Neural cell (in vitro differentiated cells): Measurements from ENCODE around the gene BLNK.

Source experiments
- RAD21 ChIP-seq: fragments of 450-650 bp; conservative IDR thresholded peaks from 2 replicates; pipeline ENCODE4 v1.6.1; 2014; ENCODE audit warnings: antibody characterized with exemption, mild to moderate bottlenecking, moderate library complexity
- REST ChIP-seq: IDR thresholded peaks from 2 replicates; pipeline ENCODE4 v1.6.1; 2012; ENCODE audit warnings: borderline replicate concordance
- TF ChIP-seq, protein P1 (sequence below): fragments of 450-650 bp; IDR thresholded peaks from 2 replicates; pipeline ENCODE4 v1.5.1; 2014; ENCODE audit warnings: antibody characterized with exemption, mild to moderate bottlenecking, moderate library complexity; ENCODE audit not compliant: poor library complexity, severe bottlenecking

DNA sequence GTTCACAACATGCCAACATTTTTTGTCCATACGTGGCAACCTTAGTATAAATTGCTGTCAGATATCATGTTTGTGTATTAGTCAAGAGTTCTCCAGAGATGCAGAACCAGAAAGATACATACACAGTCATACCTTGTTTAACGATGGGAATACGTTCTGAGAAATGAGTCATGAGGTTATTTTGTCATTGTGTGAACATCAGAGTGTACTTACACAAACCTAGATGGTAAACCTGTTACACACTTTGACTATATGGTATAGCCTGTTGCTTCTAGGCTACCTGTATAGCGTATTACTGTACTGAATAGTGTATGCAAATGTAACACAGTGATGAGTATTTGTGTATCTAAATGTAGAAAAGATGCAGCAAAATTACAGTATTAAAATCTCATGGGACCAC lies 118.9 kb downstream of the BLNK start:
- TF ChIP-seq, protein P1, sequence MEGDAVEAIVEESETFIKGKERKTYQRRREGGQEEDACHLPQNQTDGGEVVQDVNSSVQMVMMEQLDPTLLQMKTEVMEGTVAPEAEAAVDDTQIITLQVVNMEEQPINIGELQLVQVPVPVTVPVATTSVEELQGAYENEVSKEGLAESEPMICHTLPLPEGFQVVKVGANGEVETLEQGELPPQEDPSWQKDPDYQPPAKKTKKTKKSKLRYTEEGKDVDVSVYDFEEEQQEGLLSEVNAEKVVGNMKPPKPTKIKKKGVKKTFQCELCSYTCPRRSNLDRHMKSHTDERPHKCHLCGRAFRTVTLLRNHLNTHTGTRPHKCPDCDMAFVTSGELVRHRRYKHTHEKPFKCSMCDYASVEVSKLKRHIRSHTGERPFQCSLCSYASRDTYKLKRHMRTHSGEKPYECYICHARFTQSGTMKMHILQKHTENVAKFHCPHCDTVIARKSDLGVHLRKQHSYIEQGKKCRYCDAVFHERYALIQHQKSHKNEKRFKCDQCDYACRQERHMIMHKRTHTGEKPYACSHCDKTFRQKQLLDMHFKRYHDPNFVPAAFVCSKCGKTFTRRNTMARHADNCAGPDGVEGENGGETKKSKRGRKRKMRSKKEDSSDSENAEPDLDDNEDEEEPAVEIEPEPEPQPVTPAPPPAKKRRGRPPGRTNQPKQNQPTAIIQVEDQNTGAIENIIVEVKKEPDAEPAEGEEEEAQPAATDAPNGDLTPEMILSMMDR: no peak
- TF ChIP-seq REST (no peak), RAD21 (no peak)
